Stimulated activated naive CD8-positive, alpha-beta T cell treated with anti-CD3 and anti-CD28 coated beads, Interleukin-15, amount 100 ng/mL, for 72 hours (primary cell): ENCODE data around the gene TMEM156.

Experiments used
- ATAC-seq: fragments of 150-1000 bp; cut with Tn5 transposase; 2 replicates; pipeline ENCODE4 v1.10.0; 2021; ENCODE audit warnings: mild to moderate bottlenecking, moderate library complexity
- DNase-seq, 2 donors: peaks; one replicate each; pipeline ENCODE4 v3.0.0; 2021 to 2022
- H3K27ac Mint-ChIP-seq, 2 donors: one replicate each; pipeline ENCODE4 v1.8.0; 2022; ENCODE audit warnings: mild to moderate bottlenecking in 2 of 2, mixed read lengths in 2 of 2, moderate library complexity in 2 of 2
- H3K27me3 Mint-ChIP-seq: one replicate; pipeline ENCODE4 v1.8.0; 2022; ENCODE audit warnings: mixed read lengths
- H3K4me1 Mint-ChIP-seq: one replicate; pipeline ENCODE4 v1.8.0; 2022; ENCODE audit warnings: mild to moderate bottlenecking, mixed read lengths
- H3K4me3 Mint-ChIP-seq, 2 donors: one replicate each; pipeline ENCODE4 v1.8.0; 2022; ENCODE audit warnings: mild to moderate bottlenecking in 2 of 2, mixed read lengths in 2 of 2, moderate library complexity in 1 of 2
- H3K9me3 Mint-ChIP-seq, 2 donors: one replicate each; pipeline ENCODE4 v1.8.0; 2022; ENCODE audit warnings: mixed read lengths in 2 of 2

Gene TMEM156

GRCh38 chr4:38920186-38920585 is 112.0 kb downstream of the TMEM156 start:
- Mint-ChIP-seq H3K9me3 (no peaks in the 10 kb centered on the region), H3K27ac (no peak overlapping the region), H3K4me3 (no peak overlapping the region), H3K4me1 (peaks cover 3% of the 10 kb centered on the region), H3K27me3 (no peaks in the 10 kb centered on the region)
- ATAC-seq (no peak), DNase-seq (no peak)

- DNase-seq (no peak), ATAC-seq (no peak)
- H3K4me1 Mint-ChIP-seq: peaks cover 10% of the 10 kb centered on the region
- no peak overlapping the region for H3K4me3 Mint-ChIP-seq
- H3K27ac Mint-ChIP-seq: no peak overlapping the region
- no peaks in the 10 kb centered on the region for H3K9me3 Mint-ChIP-seq
- H3K27me3 Mint-ChIP-seq: no peaks in the 10 kb centered on the region
These were observed 112.7 kb downstream of the TMEM156 start for GRCh38 chr4:38919494-38919893.

GRCh38 chr4:38917481-38918025 is 114.7 kb downstream of the TMEM156 start:
- H3K4me1 Mint-ChIP-seq: peaks cover 10% of the 10 kb centered on the region
- ATAC-seq: no peak

More at GRCh38 chr4:38917481-38918025, 114.7 kb downstream of the TMEM156 start:
- DNase-seq: no peak
- Mint-ChIP-seq H3K27me3 (no peaks in the 10 kb centered on the region), H3K4me3 (no peak overlapping the region), H3K9me3 (no peaks in the 10 kb centered on the region), H3K27ac (no peak overlapping the region)
